ENCODE results near the gene KRT15. TPM values are rescaled to one million over a fixed set of nuclear protein-coding genes. Genes with fewer than 3 reads are reported as not detected.
A peak's percentile ranks its signal among the peaks of the same experiment; 100 is the strongest.

KRT15 gene
- not detected for total RNA-seq

- intact Hi-C loops (cut with micrococcal nuclease) = no loop called here
- Mint-ChIP-seq H3K4me3 (no peak within 1 kb of the TSS), H3K4me1 (ENCODE audit: low read depth) (no peaks in the 10 kb centered on the region), H3K27me3 (no peaks in the 10 kb centered on the region), H3K9me3 (no peaks in the 10 kb centered on the region), H3K27ac (no peak within 1 kb of the TSS), H3K36me3 (no peaks in the 10 kb centered on the region)
- ChIA-PET CTCF (no interaction called here), POLR2A (no interaction called here)
- no peak for DNase-seq
Measured at GRCh38 chr17:41518789-41519449, at the start of gene KRT15. Gene KRT15 (minus strand): TSS chr17:41518890. CDS start chr17:41518827, 63 bp downstream.

DNA sequence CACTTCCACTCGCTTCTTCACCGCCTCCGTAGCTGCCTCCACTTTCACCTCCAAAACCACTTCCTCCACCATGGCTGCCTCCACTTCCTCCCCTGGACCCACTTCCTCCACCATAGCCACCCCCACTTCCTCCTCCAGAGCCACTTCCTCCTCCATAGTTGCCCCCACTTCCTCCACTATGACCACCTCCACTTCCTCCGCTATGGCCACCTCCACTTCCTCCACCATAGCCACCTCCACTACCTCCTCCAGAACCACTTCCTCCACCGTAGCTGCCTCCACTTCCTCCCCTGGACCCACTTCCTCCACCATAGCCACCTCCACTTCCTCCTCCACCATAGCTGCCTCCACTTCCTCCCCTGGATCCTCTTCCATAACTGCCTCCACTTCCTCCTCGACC is 48.6 kb upstream of the KRT15 start:
- Mint-ChIP-seq H3K27ac (peak overlapping the region; percentile 9), H3K27me3 (peaks cover 5% of the 10 kb centered on the region), H3K4me1 (ENCODE audit: low read depth) (peaks cover 6% of the 10 kb centered on the region), H3K4me3 (no peak overlapping the region), H3K36me3 (no peaks in the 10 kb centered on the region), H3K9me3 (peaks cover 6% of the 10 kb centered on the region)
- intact Hi-C loops (cut with micrococcal nuclease) = no loop called here
- CTCF ChIA-PET = interaction anchor here (1.7 to 5.4 kb wide), 2 partner anchors 12 to 18 kb away, joined by 4 to 27 read pairs; no protein-coding TSS in a partner anchor
- POLR2A ChIA-PET = no interaction called here
- peak; percentile 16 for DNase-seq

DNA sequence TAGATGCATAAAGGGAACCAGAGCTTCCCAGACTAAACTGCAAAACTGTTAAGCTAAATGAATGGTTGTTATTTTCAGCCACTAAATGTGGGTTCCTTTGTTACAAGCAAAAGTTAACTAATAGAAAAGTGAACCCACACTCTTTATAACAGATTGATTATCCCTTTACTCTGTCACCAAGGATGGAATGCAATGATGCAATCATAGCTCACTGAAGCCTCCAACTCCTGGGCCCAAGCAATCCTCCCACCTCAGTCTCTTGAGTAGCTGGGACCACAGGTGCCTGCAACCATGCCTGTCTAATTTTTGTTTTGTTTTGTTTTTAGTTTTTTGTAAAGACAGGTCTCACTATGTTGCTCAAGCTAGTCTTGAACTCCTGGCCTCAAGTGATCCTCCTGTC is 46.6 kb upstream of the KRT15 start:
- Mint-ChIP-seq H3K36me3 (no peaks in the 10 kb centered on the region), H3K27me3 (peaks cover 10% of the 10 kb centered on the region), H3K4me1 (ENCODE audit: low read depth) (peaks cover 6% of the 10 kb centered on the region), H3K4me3 (no peak overlapping the region), H3K9me3 (peaks cover 6% of the 10 kb centered on the region), H3K27ac (no peak overlapping the region)
- CTCF ChIA-PET = interaction anchor here (1.1 to 5.4 kb wide), 3 partner anchors 14 to 83 kb away, joined by 3 to 27 read pairs (median 4); no protein-coding TSS in a partner anchor
- POLR2A ChIA-PET = no interaction called here
- intact Hi-C loops (cut with micrococcal nuclease) = no loop called here
- DNase-seq = no peak

DNA sequence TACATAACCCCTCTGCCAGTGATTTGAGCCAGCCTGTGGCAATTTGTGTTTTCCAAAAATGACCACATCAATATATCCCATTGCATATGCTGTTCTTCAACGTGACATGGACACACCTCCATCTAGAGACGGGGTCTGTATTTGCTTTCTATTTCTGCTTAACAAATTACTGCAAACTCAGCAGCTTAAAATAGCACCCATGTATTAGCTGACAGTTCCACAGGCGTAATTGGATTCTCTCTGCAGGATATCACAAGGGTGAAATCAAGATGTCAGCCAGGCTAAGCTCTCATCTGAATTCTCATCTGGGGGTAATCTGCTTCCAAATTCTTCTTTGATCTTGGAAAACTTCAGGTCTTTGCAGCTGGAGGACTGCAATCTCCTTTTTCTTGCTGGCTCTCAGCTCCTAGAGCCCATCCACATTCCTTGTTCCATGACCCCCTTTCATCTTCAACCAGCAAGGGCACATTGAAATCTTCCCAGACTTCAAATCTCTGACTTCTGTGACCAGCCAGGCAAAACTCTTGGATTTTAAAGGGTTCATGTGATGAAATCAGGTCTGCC is 45.0 kb upstream of the KRT15 start:
- ChIA-PET POLR2A (no interaction called here), CTCF (interaction anchor here (5.4 kb wide), 1 partner anchor 14 kb away, joined by 27 read pairs; no protein-coding TSS in a partner anchor)
- Mint-ChIP-seq H3K27me3 (peaks cover 20% of the 10 kb centered on the region), H3K9me3 (peaks cover 6% of the 10 kb centered on the region), H3K36me3 (no peaks in the 10 kb centered on the region), H3K27ac (no peak overlapping the region), H3K4me3 (no peak overlapping the region), H3K4me1 (ENCODE audit: low read depth) (peaks cover 6% of the 10 kb centered on the region)
- intact Hi-C loops (cut with micrococcal nuclease) = no loop called here
- no peak for DNase-seq

DNA sequence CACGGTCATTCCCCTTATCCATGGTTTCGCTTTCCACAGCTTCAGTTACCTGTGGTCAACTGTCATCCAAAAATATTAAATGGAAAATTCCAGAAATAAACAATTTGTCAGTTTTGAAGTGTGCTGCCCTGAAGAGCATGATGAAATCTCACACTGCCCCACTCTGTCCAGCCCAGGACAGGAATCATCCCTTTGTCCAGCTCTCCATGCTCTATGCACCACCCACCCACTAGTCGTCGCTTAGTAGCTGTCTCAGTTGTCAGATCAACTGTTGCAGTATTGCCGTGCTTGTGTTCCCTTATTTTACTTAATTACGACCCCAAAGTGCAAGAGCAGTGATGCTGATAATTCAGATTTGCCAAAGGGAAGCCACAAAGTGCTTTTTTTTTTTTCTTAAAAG is 42.9 kb upstream of the KRT15 start:
- intact Hi-C loops (cut with micrococcal nuclease) = no loop called here
- POLR2A ChIA-PET = no interaction called here
- H3K4me3 Mint-ChIP-seq = no peak overlapping the region
- no peak for DNase-seq
- CTCF ChIA-PET = no interaction called here
- H3K27ac Mint-ChIP-seq = no peak overlapping the region
- H3K27me3 Mint-ChIP-seq = peaks cover 23% of the 10 kb centered on the region
- H3K9me3 Mint-ChIP-seq = no peaks in the 10 kb centered on the region
- no peaks in the 10 kb centered on the region for H3K36me3 Mint-ChIP-seq
- H3K4me1 Mint-ChIP-seq (ENCODE audit: low read depth) = no peaks in the 10 kb centered on the region

DNA sequence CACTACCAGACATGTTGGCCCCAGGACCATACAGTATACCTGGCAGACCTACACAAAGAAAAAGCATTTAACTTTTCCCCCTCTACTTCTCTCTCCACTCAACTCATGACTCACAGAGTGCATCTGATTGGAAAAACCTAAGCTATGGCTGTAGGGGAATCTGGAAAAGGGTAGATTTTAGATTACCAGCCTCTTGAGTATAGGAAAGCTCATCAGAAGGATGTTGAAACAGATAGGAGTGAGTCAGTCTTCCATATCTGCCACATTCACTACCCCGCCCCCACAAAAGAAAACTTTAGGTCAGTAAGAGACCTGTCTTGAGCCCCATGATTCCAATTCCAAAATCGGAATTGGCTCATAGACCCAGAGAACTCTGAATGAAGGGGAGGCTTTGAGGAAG is 40.9 kb upstream of the KRT15 start:
- no peak for DNase-seq
- peaks cover 23% of the 10 kb centered on the region for H3K27me3 Mint-ChIP-seq
- H3K4me3 Mint-ChIP-seq = no peak overlapping the region
- H3K4me1 Mint-ChIP-seq (ENCODE audit: low read depth) = no peaks in the 10 kb centered on the region
- ChIA-PET CTCF (interaction anchor here (1.1 to 3.7 kb wide), 3 partner anchors 10 to 104 kb away, joined by 4 to 36 read pairs (median 13); no protein-coding TSS in a partner anchor), POLR2A (no interaction called here)
- no peaks in the 10 kb centered on the region for H3K36me3 Mint-ChIP-seq
- intact Hi-C loops (cut with micrococcal nuclease) = no loop called here
- H3K27ac Mint-ChIP-seq = no peak overlapping the region
- no peaks in the 10 kb centered on the region for H3K9me3 Mint-ChIP-seq

DNA sequence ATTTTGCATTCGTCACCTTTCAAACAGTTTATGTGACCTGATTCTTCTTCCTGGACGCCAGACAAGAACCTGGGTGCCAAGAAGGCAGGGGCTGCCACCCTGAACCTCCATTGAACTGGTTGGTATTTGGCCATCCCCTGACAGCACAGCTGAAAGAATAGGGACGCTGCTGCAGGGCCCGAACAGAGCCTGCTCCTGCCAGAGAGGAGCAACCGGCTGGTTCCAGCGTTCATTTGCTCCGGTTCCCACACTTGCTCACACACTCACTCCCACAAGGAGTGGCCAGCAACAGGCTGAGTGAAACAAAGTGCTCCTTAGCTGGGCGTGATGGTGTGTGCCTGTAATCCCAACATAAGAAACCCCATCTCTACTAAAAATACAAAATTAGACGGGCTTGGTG is 38.2 kb upstream of the KRT15 start:
- intact Hi-C loops (cut with micrococcal nuclease) = no loop called here
- ChIA-PET POLR2A (no interaction called here), CTCF (interaction anchor here (3.7 kb wide), 1 partner anchor 8 kb away, joined by 36 read pairs; no protein-coding TSS in a partner anchor)
- H3K4me3 Mint-ChIP-seq = no peak overlapping the region
- DNase-seq = no peak
- no peak overlapping the region for H3K27ac Mint-ChIP-seq
- no peaks in the 10 kb centered on the region for H3K4me1 Mint-ChIP-seq (ENCODE audit: low read depth)
- H3K27me3 Mint-ChIP-seq = peaks cover 23% of the 10 kb centered on the region
- H3K36me3 Mint-ChIP-seq = no peaks in the 10 kb centered on the region
- no peaks in the 10 kb centered on the region for H3K9me3 Mint-ChIP-seq

DNA sequence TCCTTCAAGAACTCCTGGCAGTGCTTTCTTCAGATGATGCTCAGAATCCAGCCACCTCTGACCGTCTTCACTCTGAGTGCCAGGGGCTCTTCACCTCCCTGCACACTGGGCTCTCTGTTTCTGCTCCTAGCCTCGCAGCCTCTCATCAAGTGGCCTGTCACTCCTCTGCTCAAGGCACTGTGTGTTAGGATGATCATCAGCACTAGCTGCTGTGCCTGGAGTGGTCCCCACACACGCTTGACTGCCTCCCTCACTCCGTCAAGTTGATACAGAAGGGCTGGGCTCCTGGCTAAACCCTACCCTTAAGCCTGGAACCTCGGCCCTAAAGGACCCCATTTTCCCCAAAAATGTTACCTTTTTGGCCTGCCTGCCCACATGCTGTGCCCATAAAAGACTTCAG is 37.6 kb upstream of the KRT15 start:
- Mint-ChIP-seq H3K4me3 (no peak overlapping the region), H3K27ac (no peak overlapping the region), H3K36me3 (no peaks in the 10 kb centered on the region), H3K27me3 (peaks cover 20% of the 10 kb centered on the region), H3K9me3 (no peaks in the 10 kb centered on the region), H3K4me1 (ENCODE audit: low read depth) (no peaks in the 10 kb centered on the region)
- intact Hi-C loops (cut with micrococcal nuclease) = no loop called here
- POLR2A ChIA-PET = no interaction called here
- CTCF ChIA-PET = no interaction called here
- no peak for DNase-seq

GRCh38 chr17:41555105-41555887 is 36.6 kb upstream of the KRT15 start:
- H3K36me3 Mint-ChIP-seq = no peaks in the 10 kb centered on the region
- DNase-seq = no peak
- H3K27ac Mint-ChIP-seq = no peak overlapping the region
- ChIA-PET POLR2A (no interaction called here), CTCF (interaction anchor here (0.8 kb wide), 1 partner anchor 93 kb away, joined by 3 read pairs; no protein-coding TSS in a partner anchor)
- H3K4me3 Mint-ChIP-seq = no peak overlapping the region
- intact Hi-C loops (cut with micrococcal nuclease) = no loop called here
- H3K9me3 Mint-ChIP-seq = no peaks in the 10 kb centered on the region
- H3K4me1 Mint-ChIP-seq (ENCODE audit: low read depth) = no peaks in the 10 kb centered on the region
- H3K27me3 Mint-ChIP-seq = peaks cover 20% of the 10 kb centered on the region

GRCh38 chr17:41553987-41554680 is 35.4 kb upstream of the KRT15 start:
- H3K36me3 Mint-ChIP-seq = no peaks in the 10 kb centered on the region
- no peaks in the 10 kb centered on the region for H3K9me3 Mint-ChIP-seq
- intact Hi-C loops (cut with micrococcal nuclease) = no loop called here
- no peak overlapping the region for H3K27ac Mint-ChIP-seq
- DNase-seq = no peak
- no peak overlapping the region for H3K4me3 Mint-ChIP-seq
- ChIA-PET CTCF (interaction anchor here (6.8 kb wide), 1 partner anchor 93 kb away, joined by 184 read pairs; no protein-coding TSS in a partner anchor), POLR2A (no interaction called here)
- peaks cover 12% of the 10 kb centered on the region for H3K27me3 Mint-ChIP-seq
- H3K4me1 Mint-ChIP-seq (ENCODE audit: low read depth) = peaks cover 4% of the 10 kb centered on the region

- no peak for DNase-seq
- POLR2A ChIA-PET = no interaction called here
- H3K9me3 Mint-ChIP-seq = no peaks in the 10 kb centered on the region
Measured at GRCh38 chr17:41553176-41553575, 34.5 kb upstream of the KRT15 start.

DNA sequence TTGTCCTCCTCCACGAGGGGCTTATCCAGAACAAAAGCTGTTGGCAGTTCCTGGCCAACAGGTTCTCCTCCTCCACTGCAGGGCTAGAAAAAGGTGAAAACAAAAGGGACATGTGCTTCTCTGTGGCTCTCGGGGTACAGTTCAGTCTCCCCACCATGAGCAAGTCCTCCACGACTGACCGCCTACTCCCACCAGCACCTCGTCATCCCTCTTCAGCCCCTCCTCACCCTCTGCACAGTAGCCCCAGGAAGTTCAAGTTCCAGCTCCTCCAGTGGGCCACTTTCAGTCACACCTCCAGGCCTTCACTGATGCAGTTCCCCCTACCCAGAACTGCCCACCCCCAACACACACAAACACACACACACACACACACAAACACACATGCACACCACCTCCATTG is 33.8 kb upstream of the KRT15 start:
- H3K4me3 Mint-ChIP-seq = no peak overlapping the region
- peaks cover 7% of the 10 kb centered on the region for H3K27me3 Mint-ChIP-seq
- no peak for DNase-seq
- no peaks in the 10 kb centered on the region for H3K36me3 Mint-ChIP-seq
- H3K27ac Mint-ChIP-seq = no peak overlapping the region
- ChIA-PET POLR2A (no interaction called here), CTCF (interaction anchor here (0.9 to 6.8 kb wide), 5 partner anchors 10 to 643 kb away, joined by 3 to 184 read pairs (median 41); partner anchors contain the start of gene KRT36)
- intact Hi-C loops (cut with micrococcal nuclease) = no loop called here
- H3K9me3 Mint-ChIP-seq = no peaks in the 10 kb centered on the region
- H3K4me1 Mint-ChIP-seq (ENCODE audit: low read depth) = peaks cover 21% of the 10 kb centered on the region

More at GRCh38 chr17:41553176-41553575, 34.5 kb upstream of the KRT15 start:
- H3K27me3 Mint-ChIP-seq = peaks cover 7% of the 10 kb centered on the region
- CTCF ChIA-PET = interaction anchor here (0.9 to 6.8 kb wide), 4 partner anchors 11 to 644 kb away, joined by 3 to 184 read pairs (median 73); no protein-coding TSS in a partner anchor
- H3K4me1 Mint-ChIP-seq (ENCODE audit: low read depth) = peaks cover 13% of the 10 kb centered on the region
- no peak overlapping the region for H3K4me3 Mint-ChIP-seq
- no peak overlapping the region for H3K27ac Mint-ChIP-seq
- intact Hi-C loops (cut with micrococcal nuclease) = no loop called here
- no peaks in the 10 kb centered on the region for H3K36me3 Mint-ChIP-seq
